Measurements from ENCODE around the gene SLC4A4.

DNA sequence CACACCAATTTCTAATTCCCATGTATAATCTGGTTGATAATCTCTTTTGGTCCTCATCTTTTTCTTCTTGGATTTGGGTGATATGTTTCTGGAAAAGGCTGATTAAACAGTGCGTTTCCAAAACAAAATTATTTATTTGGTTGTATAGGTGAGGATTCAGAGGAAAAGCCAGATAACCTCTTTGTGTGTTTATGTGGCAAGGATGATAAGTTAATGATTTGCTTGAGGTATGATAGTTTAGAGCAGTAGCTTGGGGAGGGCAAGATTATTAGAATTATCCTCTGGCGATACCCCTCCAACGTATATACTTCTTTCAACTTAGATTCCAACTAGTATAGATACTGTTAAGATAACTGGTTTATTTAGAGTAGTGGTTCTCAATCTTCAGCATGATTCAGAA, 53.3 kb downstream of the SLC4A4 start:
- TF ChIP-seq CTCF (IDR thresholded peaks at IDR 0.05; ENCODE audit: low read depth, low read length, missing input control) (no peak), JUND (IDR thresholded peaks at IDR 0.05) (no peak), ATF3 (IDR thresholded peaks at IDR 0.05) (no peak), RXRA (IDR thresholded peaks at IDR 0.05) (peak in 1 of 2 donors; percentile 36), SP1 (IDR thresholded peaks at IDR 0.05) (peak; percentile 22), TAF1 (conservative IDR thresholded peaks at IDR 0.05) (no peak), EGR1 (IDR thresholded peaks at IDR 0.05; ENCODE audit: low read depth in 2 of 2) (no peak), GABPA (IDR thresholded peaks at IDR 0.05 in 1 of 2, conservative IDR thresholded peaks at IDR 0.05 in 1 of 2) (no peak), YY1 (IDR thresholded peaks at IDR 0.05) (no peak), REST (IDR thresholded peaks at IDR 0.05) (no peak)
- TF ChIP-seq, protein P1, sequence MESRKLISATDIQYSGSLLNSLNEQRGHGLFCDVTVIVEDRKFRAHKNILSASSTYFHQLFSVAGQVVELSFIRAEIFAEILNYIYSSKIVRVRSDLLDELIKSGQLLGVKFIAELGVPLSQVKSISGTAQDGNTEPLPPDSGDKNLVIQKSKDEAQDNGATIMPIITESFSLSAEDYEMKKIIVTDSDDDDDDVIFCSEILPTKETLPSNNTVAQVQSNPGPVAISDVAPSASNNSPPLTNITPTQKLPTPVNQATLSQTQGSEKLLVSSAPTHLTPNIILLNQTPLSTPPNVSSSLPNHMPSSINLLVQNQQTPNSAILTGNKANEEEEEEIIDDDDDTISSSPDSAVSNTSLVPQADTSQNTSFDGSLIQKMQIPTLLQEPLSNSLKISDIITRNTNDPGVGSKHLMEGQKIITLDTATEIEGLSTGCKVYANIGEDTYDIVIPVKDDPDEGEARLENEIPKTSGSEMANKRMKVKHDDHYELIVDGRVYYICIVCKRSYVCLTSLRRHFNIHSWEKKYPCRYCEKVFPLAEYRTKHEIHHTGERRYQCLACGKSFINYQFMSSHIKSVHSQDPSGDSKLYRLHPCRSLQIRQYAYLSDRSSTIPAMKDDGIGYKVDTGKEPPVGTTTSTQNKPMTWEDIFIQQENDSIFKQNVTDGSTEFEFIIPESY (IDR thresholded peaks at IDR 0.05), result no peak

Data from liver (tissue), 3 donors.